ENCODE data around the gene RIT2.

RIT2 gene

GRCh38 chr18:43007365-43007764, 108.1 kb downstream of the RIT2 start:
- DNase-seq, result no peak

GRCh38 chr18:43004421-43004820, 111.1 kb downstream of the RIT2 start:
- no peak for DNase-seq

- DNase-seq, result no peak
These were observed 113.7 kb downstream of the RIT2 start for GRCh38 chr18:43001821-43002220.

- DNase-seq, result no peak
These were observed 118.7 kb downstream of the RIT2 start for GRCh38 chr18:42996824-42997223.

GRCh38 chr18:42980426-42980825, 135.1 kb downstream of the RIT2 start:
- no peak for DNase-seq

GRCh38 chr18:42977982-42978637, 137.4 kb downstream of the RIT2 start:
- DNase-seq, result no peak

- DNase-seq, result no peak
These were observed 138.5 kb downstream of the RIT2 start for GRCh38 chr18:42976869-42977590.

GRCh38 chr18:42969366-42969765, 146.1 kb downstream of the RIT2 start:
- DNase-seq, result no peak

GRCh38 chr18:42961298-42961697, 154.2 kb downstream of the RIT2 start:
- DNase-seq, result no peak

GRCh38 chr18:42959528-42959927, 156.0 kb downstream of the RIT2 start:
- DNase-seq, result no peak

- DNase-seq, result no peak
These were observed 157.1 kb downstream of the RIT2 start for GRCh38 chr18:42958353-42958752.

GRCh38 chr18:42956287-42956686, 159.2 kb downstream of the RIT2 start:
- DNase-seq, result no peak

GRCh38 chr18:42954887-42955286, 160.6 kb downstream of the RIT2 start:
- DNase-seq, result no peak

- DNase-seq, result no peak
These were observed 162.2 kb downstream of the RIT2 start for GRCh38 chr18:42953306-42953705.

GRCh38 chr18:42950732-42951131, 164.8 kb downstream of the RIT2 start:
- no peak for DNase-seq

- DNase-seq, result no peak
These were observed 166.7 kb downstream of the RIT2 start for GRCh38 chr18:42948831-42949230.

- DNase-seq, result no peak
These were observed 173.6 kb downstream of the RIT2 start for GRCh38 chr18:42941860-42942259.

- no peak for DNase-seq
These were observed 174.5 kb downstream of the RIT2 start for GRCh38 chr18:42941021-42941420.

- no peak for DNase-seq
These were observed 178.0 kb downstream of the RIT2 start for GRCh38 chr18:42937436-42937835.

GRCh38 chr18:42936289-42936688, 179.2 kb downstream of the RIT2 start:
- no peak for DNase-seq

- no peak for DNase-seq
These were observed 184.0 kb downstream of the RIT2 start for GRCh38 chr18:42931491-42931890.

- DNase-seq, result no peak
These were observed 185.6 kb downstream of the RIT2 start for GRCh38 chr18:42929857-42930256.

- DNase-seq, result no peak
These were observed 186.3 kb downstream of the RIT2 start for GRCh38 chr18:42929181-42929580.

- no peak for DNase-seq
These were observed 190.4 kb downstream of the RIT2 start for GRCh38 chr18:42925036-42925435.

GRCh38 chr18:42922363-42922762, 193.1 kb downstream of the RIT2 start:
- DNase-seq, result no peak
